IMR-90 (cell line): Measurements from ENCODE around the gene TENM4. TPM values are rescaled to one million over a fixed set of nuclear protein-coding genes. Genes with fewer than 3 reads are reported as not detected.

ENCODE experiments used
- ATAC-seq: fragments of 200-7000 bp; cut with Tn5 transposase; 2 replicates; pipeline ENCODE4 v1.9.1; 2020; ENCODE audit warnings: low read depth, mild to moderate bottlenecking, moderate library complexity
- BruUV-seq: library from RNA; stranded (reverse); fragments of 400-500 nt; replicated peaks from 2 replicates; lab custom pipeline; 2021; lab: Mats Ljungman, UMichigan
- CTCF ChIA-PET: fragments of 300-600 bp; formaldehyde crosslinking; extraction: SDS; loops from one replicate; lab custom pipeline; 2021; ENCODE audit warnings: antibody characterized with exemption; lab: Yijun Ruan, JAX
- POLR2A ChIA-PET: fragments of 300-600 bp; sonication (Branson Sonifier 250); formaldehyde crosslinking; loops from one replicate; lab custom pipeline; 2022; ENCODE audit warnings: antibody characterized with exemption; ENCODE audit not compliant: unreplicated experiment; lab: Charles Lee
- DNase-seq: peaks from one replicate; pipeline ENCODE4 v3.0.0; 2013
- H2AFZ ChIP-seq: replicated peaks from 2 replicates; pipeline ENCODE3; 2013; ENCODE audit warnings: low read length, mild to moderate bottlenecking; ENCODE audit not compliant: poor library complexity
- H2AK5ac ChIP-seq: 2 replicates; pipeline ENCODE4 v1.6.1; 2013; ENCODE audit warnings: low read depth, low read length, inconsistent platforms
- H2AK9ac ChIP-seq: replicated peaks from 2 replicates; pipeline ENCODE3; 2013; ENCODE audit warnings: mild to moderate bottlenecking, low read depth, low read length, moderate library complexity; ENCODE audit not compliant: poor library complexity
- H2BK120ac ChIP-seq: 2 replicates; pipeline ENCODE4 v1.6.1; 2013; ENCODE audit warnings: low read depth, low read length, inconsistent platforms
- H2BK15ac ChIP-seq: 3 replicates; pipeline ENCODE4 v1.6.1; 2013; ENCODE audit warnings: low read depth, low read length, inconsistent platforms
- H2BK20ac ChIP-seq: 2 replicates; pipeline ENCODE4 v1.6.1; 2013; ENCODE audit warnings: low read depth, mild to moderate bottlenecking, inconsistent platforms, low read length, moderate library complexity
- H2BK5ac ChIP-seq: 2 replicates; pipeline ENCODE4 v1.6.1; 2013; ENCODE audit warnings: mild to moderate bottlenecking, low read depth, low read length, inconsistent platforms; ENCODE audit not compliant: poor library complexity, severe bottlenecking
- H3K14ac ChIP-seq: replicated peaks from 2 replicates; pipeline ENCODE4 v1.6.1; 2013; ENCODE audit warnings: low read depth, low read length, inconsistent platforms
- H3K18ac ChIP-seq: 2 replicates; pipeline ENCODE4 v1.6.1; 2013; ENCODE audit warnings: low read depth, low read length, control low read depth
- H3K23ac ChIP-seq: 2 replicates; pipeline ENCODE4 v1.6.1; 2013; ENCODE audit warnings: low read depth, low read length, inconsistent platforms
- H3K27ac ChIP-seq: 2 replicates; pipeline ENCODE4 v1.5.1; 2013; ENCODE audit warnings: mild to moderate bottlenecking, control low read depth, low read length; ENCODE audit not compliant: insufficient read depth
- H3K27me3 ChIP-seq: 2 replicates; pipeline ENCODE4 v1.6.1; 2013; ENCODE audit warnings: low read length; ENCODE audit not compliant: control insufficient read depth, insufficient read depth
- H3K36me3 ChIP-seq: 2 replicates; pipeline ENCODE4 v1.6.1; 2013; ENCODE audit warnings: low read length, mixed read lengths; ENCODE audit not compliant: control insufficient read depth, insufficient read depth
- H3K4ac ChIP-seq: 2 replicates; pipeline ENCODE4 v1.6.1; 2013; ENCODE audit warnings: low read depth, low read length, inconsistent platforms
- H3K4me1 ChIP-seq: 2 replicates; pipeline ENCODE4 v1.6.1; 2013; ENCODE audit warnings: low read length, mixed read lengths; ENCODE audit not compliant: control insufficient read depth, insufficient read depth
- H3K4me2 ChIP-seq: 2 replicates; pipeline ENCODE4 v1.6.1; 2013; ENCODE audit warnings: low read depth, mild to moderate bottlenecking, control low read depth, low read length, moderate library complexity
- H3K4me3 ChIP-seq: 2 replicates; pipeline ENCODE4 v1.5.1; 2013; ENCODE audit warnings: low read depth, mild to moderate bottlenecking, control low read depth, low read length, moderate library complexity; ENCODE audit not compliant: insufficient read depth
- H3K56ac ChIP-seq: 2 replicates; pipeline ENCODE4 v1.6.1; 2013; ENCODE audit warnings: low read length, inconsistent platforms; ENCODE audit not compliant: insufficient read depth; ENCODE audit errors: extremely low read depth
- H3K79me1 ChIP-seq, 2 experiments: 2 replicates each; pipeline ENCODE4 v1.6.1; 2013; ENCODE audit warnings: low read length in 2 of 2, inconsistent platforms in 1 of 2, low read depth in 1 of 2
- H3K9ac ChIP-seq: 2 replicates; pipeline ENCODE4 v1.6.1; 2013; ENCODE audit warnings: low read depth, low read length, control low read depth
- H3K9me1 ChIP-seq: 2 replicates; pipeline ENCODE4 v1.6.1; 2013; ENCODE audit warnings: low read length, inconsistent platforms; ENCODE audit not compliant: insufficient read depth
- H3K9me3 ChIP-seq: 2 replicates; pipeline ENCODE4 v1.6.1; 2013; ENCODE audit warnings: low read length; ENCODE audit not compliant: control insufficient read depth, insufficient read depth
- H4K20me1 ChIP-seq: 2 replicates; pipeline ENCODE4 v1.6.1; 2013; ENCODE audit warnings: low read length, inconsistent platforms; ENCODE audit not compliant: insufficient read depth
- H4K5ac ChIP-seq: 2 replicates; pipeline ENCODE4 v1.6.1; 2013; ENCODE audit warnings: mild to moderate bottlenecking, low read depth, low read length, control low read depth
- H4K8ac ChIP-seq, 2 experiments: 2 replicates each; pipeline ENCODE4 v1.6.1; 2013; ENCODE audit warnings: low read depth in 2 of 2, low read length in 2 of 2, control low read depth in 1 of 2, inconsistent platforms in 1 of 2
- H4K91ac ChIP-seq: 2 replicates; pipeline ENCODE4 v1.6.1; 2013; ENCODE audit warnings: low read depth, low read length, inconsistent platforms; ENCODE audit not compliant: insufficient read depth
- BHLHE40 ChIP-seq: fragments of 150-350 bp; IDR thresholded peaks from 2 replicates; pipeline ENCODE4 v1.6.1; 2016; ENCODE audit warnings: mild to moderate bottlenecking, low read depth, low read length
- CEBPB ChIP-seq: IDR thresholded peaks from 2 replicates; pipeline ENCODE4 v1.6.1; 2012; ENCODE audit warnings: low read depth, low read length, improper control_type of control experiment
- CHD1 ChIP-seq: IDR thresholded peaks from 2 replicates; pipeline ENCODE4 v1.6.1; 2012; ENCODE audit warnings: low read depth, low read length, improper control_type of control experiment
- FOS ChIP-seq: fragments of 150-350 bp; IDR thresholded peaks from 2 replicates; pipeline ENCODE4 v1.6.1; 2016; ENCODE audit warnings: low read depth, low read length
- MAFK ChIP-seq: IDR thresholded peaks from 2 replicates; pipeline ENCODE4 v1.6.1; 2012; ENCODE audit warnings: low read depth, low read length, improper control_type of control experiment
- MAZ ChIP-seq: IDR thresholded peaks from 2 replicates; pipeline ENCODE4 v1.6.1; 2012; ENCODE audit warnings: low read depth, mild to moderate bottlenecking, low read length, improper control_type of control experiment, moderate library complexity, borderline replicate concordance
- MXI1 ChIP-seq: IDR thresholded peaks from 2 replicates; pipeline ENCODE4 v1.6.1; 2012; ENCODE audit warnings: low read depth, mild to moderate bottlenecking, low read length, moderate library complexity, borderline replicate concordance
- NFE2L2 ChIP-seq: fragments of 150-350 bp; IDR thresholded peaks from 2 replicates; pipeline ENCODE4 v1.6.1; 2016; ENCODE audit warnings: low read depth, mild to moderate bottlenecking, low read length
- POLR2A ChIP-seq: IDR thresholded peaks from 2 replicates; pipeline ENCODE4 v1.6.1; 2012; ENCODE audit warnings: mild to moderate bottlenecking, low read depth, low read length
- RAD21 ChIP-seq: IDR thresholded peaks from 2 replicates; pipeline ENCODE4 v1.6.1; 2012; ENCODE audit warnings: low read length, improper control_type of control experiment
- RCOR1 ChIP-seq: IDR thresholded peaks from 2 replicates; pipeline ENCODE4 v1.6.1; 2012; ENCODE audit warnings: mild to moderate bottlenecking, low read length, improper control_type of control experiment; ENCODE audit not compliant: insufficient replicate concordance
- RFX5 ChIP-seq: IDR thresholded peaks from 2 replicates; pipeline ENCODE4 v1.8.0; 2012; ENCODE audit warnings: low read depth, mild to moderate bottlenecking, low read length, moderate library complexity
- SMC3 ChIP-seq: fragments of 150-350 bp; IDR thresholded peaks from 2 replicates; pipeline ENCODE4 v1.6.1; 2016; ENCODE audit warnings: low read depth, mild to moderate bottlenecking, antibody characterized with exemption, low read length, moderate library complexity
- WGBS, 2 experiments: methylation state at CpG; one replicate each; pipeline versions ENCODE4 v1.1.5 to v1.1.7; 2013; ENCODE audit warnings: missing lambda C conversion rate in 2 of 2; ENCODE audit not compliant: insufficient read length in 1 of 2; ENCODE audit errors: extremely low coverage in 2 of 2; 5-methylcytosine and 5-hydroxymethylcytosine counted together
- dilution Hi-C: fragments of 300-500 bp; cut with HindIII; formaldehyde crosslinking; loops from one replicate; pipeline ENCODE4 v1.14.3; 2018; ENCODE audit warnings: low sequenced_read_pairs; ENCODE audit not compliant: unreplicated experiment
- in situ Hi-C: fragments of 300-500 bp; cut with MboI; formaldehyde crosslinking; loops from 3 replicates; pipeline ENCODE4 v1.14.3; 2019; ENCODE audit warnings: low sequenced_read_pairs, inconsistent platforms, mixed read lengths
- intact Hi-C: fragments of 100-400 bp; cut with micrococcal nuclease; formaldehyde crosslinking; loops from 2 replicates; pipeline ENCODE4 v1.10.0; 2022
- polyA plus RNA-seq, 3 experiments: library from polyadenylated mRNA; depleted of rRNA; stranded (reverse); fragments of >200 nt; gene quantifications; 2 replicates each; pipeline ENCODE4 v1.2.3, GENCODE V29; 2012; ENCODE audit warnings: low replicate concordance in 1 of 3
- total RNA-seq: library from RNA; depleted of rRNA; stranded (reverse); fragments of >200 nt; gene quantifications from 2 replicates; pipeline ENCODE4 v1.2.3, GENCODE V29; 2012
- TF ChIP-seq, protein P1 (sequence below): fragments of 150-350 bp; IDR thresholded peaks from 2 replicates; pipeline ENCODE4 v1.6.1; 2016; ENCODE audit warnings: low read depth, mild to moderate bottlenecking, low read length, moderate library complexity, borderline replicate concordance
- TF ChIP-seq, protein P2 (sequence below): conservative IDR thresholded peaks from 2 replicates; pipeline ENCODE4 v1.5.1; 2012; ENCODE audit warnings: mild to moderate bottlenecking, low read depth, low read length, improper control_type of control experiment
- TF ChIP-seq, protein P3 (sequence below): fragments of 150-350 bp; IDR thresholded peaks from 2 replicates; pipeline ENCODE4 v1.6.1; 2017; ENCODE audit warnings: mild to moderate bottlenecking, antibody characterized with exemption, low read length, low read depth

TENM4 gene
- total and polyA plus RNA-seq, 2 of the 4 experiments (the other 2 are of a cell fraction): 7.4 to 9.0 TPM

DNA sequence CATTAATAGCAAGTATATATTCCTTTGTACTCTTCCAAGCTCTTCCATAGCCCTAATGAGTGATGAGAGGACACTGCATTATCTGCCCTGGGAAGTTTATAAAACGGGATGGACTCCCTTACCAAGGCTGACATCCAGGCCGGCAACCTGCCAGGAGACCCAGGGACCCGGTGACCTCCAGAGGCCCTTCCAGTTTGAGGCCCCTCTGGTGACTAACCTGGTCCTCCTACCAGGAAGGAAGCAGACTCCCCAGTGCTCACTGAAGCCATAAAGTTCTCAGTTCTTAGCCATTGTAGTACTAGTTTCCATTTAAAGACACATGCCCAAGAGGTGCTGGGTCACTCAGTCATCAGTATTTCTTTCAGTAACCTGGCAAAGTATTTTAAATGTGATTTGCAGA, 345.4 kb downstream of the TENM4 start:
- H3K79me1 ChIP-seq: no peaks in the 10 kb centered on the region
- no peak overlapping the region; the same call in 1 of the 2 replicates for H3K23ac ChIP-seq
- whole genome bisulfite sequencing, 2 experiments: no CpG with 5 or more reads among the region's 3 CpGs
- in situ Hi-C loops: loop anchor here (10.0 kb wide), 2 partner anchors 339 to 441 kb away; no protein-coding TSS in a partner anchor
- H2BK120ac ChIP-seq: no peak overlapping the region
- no TSS peak for BruUV-seq
- H4K91ac ChIP-seq: no peak overlapping the region
- no peak overlapping the region for H3K56ac ChIP-seq
- ChIA-PET POLR2A (no interaction called here), CTCF (no interaction called here)
- H3K27me3 ChIP-seq: no peaks in the 10 kb centered on the region
- H3K4me2 ChIP-seq: no peak overlapping the region
- no peak for ATAC-seq
- H3K27ac ChIP-seq: no peak overlapping the region
- dilution Hi-C loops: no loop called here
- no peak for DNase-seq
- H4K20me1 ChIP-seq: peaks cover 7% of the 10 kb centered on the region; the same call in 1 of the 2 replicates
- no peak overlapping the region for H2AK5ac ChIP-seq
- H3K9me1 ChIP-seq: peaks cover 9% of the 10 kb centered on the region
- H2AK9ac ChIP-seq: no peak overlapping the region
- intact Hi-C loops: no loop called here
- H2BK15ac ChIP-seq: no peak overlapping the region
- no peaks in the 10 kb centered on the region for H3K36me3 ChIP-seq
- no peak overlapping the region for H3K14ac ChIP-seq
- H2BK5ac ChIP-seq: no peak overlapping the region
- H4K5ac ChIP-seq: no peak overlapping the region
- peaks cover 6% of the 10 kb centered on the region; the same call in 1 of the 2 replicates for H3K9me3 ChIP-seq
- TF ChIP-seq, protein P1, sequence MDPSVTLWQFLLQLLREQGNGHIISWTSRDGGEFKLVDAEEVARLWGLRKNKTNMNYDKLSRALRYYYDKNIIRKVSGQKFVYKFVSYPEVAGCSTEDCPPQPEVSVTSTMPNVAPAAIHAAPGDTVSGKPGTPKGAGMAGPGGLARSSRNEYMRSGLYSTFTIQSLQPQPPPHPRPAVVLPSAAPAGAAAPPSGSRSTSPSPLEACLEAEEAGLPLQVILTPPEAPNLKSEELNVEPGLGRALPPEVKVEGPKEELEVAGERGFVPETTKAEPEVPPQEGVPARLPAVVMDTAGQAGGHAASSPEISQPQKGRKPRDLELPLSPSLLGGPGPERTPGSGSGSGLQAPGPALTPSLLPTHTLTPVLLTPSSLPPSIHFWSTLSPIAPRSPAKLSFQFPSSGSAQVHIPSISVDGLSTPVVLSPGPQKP: no peak
- TF ChIP-seq, protein P2, sequence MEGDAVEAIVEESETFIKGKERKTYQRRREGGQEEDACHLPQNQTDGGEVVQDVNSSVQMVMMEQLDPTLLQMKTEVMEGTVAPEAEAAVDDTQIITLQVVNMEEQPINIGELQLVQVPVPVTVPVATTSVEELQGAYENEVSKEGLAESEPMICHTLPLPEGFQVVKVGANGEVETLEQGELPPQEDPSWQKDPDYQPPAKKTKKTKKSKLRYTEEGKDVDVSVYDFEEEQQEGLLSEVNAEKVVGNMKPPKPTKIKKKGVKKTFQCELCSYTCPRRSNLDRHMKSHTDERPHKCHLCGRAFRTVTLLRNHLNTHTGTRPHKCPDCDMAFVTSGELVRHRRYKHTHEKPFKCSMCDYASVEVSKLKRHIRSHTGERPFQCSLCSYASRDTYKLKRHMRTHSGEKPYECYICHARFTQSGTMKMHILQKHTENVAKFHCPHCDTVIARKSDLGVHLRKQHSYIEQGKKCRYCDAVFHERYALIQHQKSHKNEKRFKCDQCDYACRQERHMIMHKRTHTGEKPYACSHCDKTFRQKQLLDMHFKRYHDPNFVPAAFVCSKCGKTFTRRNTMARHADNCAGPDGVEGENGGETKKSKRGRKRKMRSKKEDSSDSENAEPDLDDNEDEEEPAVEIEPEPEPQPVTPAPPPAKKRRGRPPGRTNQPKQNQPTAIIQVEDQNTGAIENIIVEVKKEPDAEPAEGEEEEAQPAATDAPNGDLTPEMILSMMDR: no peak
- TF ChIP-seq MAFK (no peak), POLR2A (no peak), RFX5 (no peak), FOS (no peak), RAD21 (no peak), MAZ (no peak), RCOR1 (no peak), MXI1 (no peak), BHLHE40 (no peak), SMC3 (no peak), CHD1 (no peak), CEBPB (no peak), NFE2L2 (no peak)
- TF ChIP-seq, protein P3, sequence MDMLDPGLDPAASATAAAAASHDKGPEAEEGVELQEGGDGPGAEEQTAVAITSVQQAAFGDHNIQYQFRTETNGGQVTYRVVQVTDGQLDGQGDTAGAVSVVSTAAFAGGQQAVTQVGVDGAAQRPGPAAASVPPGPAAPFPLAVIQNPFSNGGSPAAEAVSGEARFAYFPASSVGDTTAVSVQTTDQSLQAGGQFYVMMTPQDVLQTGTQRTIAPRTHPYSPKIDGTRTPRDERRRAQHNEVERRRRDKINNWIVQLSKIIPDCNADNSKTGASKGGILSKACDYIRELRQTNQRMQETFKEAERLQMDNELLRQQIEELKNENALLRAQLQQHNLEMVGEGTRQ: no peak
- no peak overlapping the region for H4K8ac ChIP-seq
- H2AFZ ChIP-seq: no peak overlapping the region
- no peak overlapping the region for H3K4me3 ChIP-seq
- peaks cover 19% of the 10 kb centered on the region for H3K4me1 ChIP-seq
- no peak overlapping the region for H2BK20ac ChIP-seq
- H3K18ac ChIP-seq: no peak overlapping the region
- no peak overlapping the region for H3K4ac ChIP-seq
- no peak overlapping the region for H3K9ac ChIP-seq
